8988T (cell line): ENCODE results near the gene DTNA.
"Not testable (repeated sequence)": the region's sequence is repeated elsewhere in the genome, so short reads cannot be mapped to it uniquely, and the experiment has no call there.

Experiments used
- DNase-seq: peaks from one replicate; pipeline ENCODE4 v3.0.0; 2011

DTNA gene

GRCh38 chr18:34864836-34865497 lies 154.9 kb downstream of the DTNA start:
- no peak for DNase-seq

GRCh38 chr18:34866310-34866709 lies 156.2 kb downstream of the DTNA start:
- no peak for DNase-seq

- no peak for DNase-seq
Observed at GRCh38 chr18:34866739-34867138, 156.6 kb downstream of the DTNA start.

- DNase-seq = no peak
Observed at GRCh38 chr18:34867520-34867919, 157.4 kb downstream of the DTNA start.

DNA sequence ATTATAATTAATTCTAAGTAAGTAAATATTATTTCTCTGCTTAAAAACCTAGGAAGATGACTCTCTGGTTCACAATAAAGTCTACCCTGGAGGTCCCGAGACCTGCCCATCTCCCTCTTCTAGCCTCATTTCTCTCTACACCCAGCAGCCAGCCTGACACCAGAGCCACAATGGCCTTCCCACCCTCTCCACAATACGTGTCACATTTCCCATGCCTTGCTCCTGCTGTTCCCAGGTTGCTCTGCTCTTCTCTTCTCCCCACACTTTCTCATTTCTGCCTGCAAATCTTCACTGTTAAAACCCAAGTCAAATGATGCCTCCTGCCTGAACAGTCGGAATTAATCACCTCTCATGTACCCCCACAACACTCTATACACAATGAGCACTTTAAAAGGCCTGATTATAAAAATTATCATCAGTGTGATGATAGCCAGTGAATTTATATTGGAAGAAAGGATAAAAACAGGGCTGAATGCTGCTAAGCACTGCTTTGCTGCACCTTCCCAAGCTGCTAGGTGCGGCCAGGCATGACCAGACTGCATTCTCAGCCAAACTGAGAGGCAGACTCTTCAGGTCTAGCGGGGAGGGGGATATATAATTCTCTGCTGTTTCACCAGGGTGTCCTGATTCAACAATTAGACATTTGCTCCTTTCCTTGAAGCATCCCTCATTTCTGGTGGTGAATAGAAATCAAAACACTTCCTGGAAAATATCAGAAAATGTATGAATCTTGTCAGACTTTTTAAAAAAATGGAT lies 160.6 kb downstream of the DTNA start:
- DNase-seq = no peak

DNA sequence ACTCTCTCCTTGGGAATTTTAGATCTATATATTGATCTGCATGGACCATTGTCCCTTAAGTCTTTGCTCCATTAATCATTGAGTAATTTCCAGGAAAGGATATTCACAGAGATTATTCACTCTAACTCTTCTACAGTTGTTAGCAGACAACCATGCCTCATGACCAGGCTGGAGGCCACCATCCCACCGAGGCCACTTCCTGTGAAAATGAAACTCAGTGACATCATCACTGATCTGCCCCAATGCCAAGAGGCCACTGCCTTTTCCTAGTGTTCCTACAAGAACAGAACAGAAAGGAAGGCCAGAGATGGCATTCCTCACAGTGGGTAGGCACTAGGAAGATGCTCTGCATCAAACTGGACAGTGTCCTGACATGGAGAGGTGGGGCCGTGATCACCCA lies 161.3 kb downstream of the DTNA start:
- no peak for DNase-seq

DNA sequence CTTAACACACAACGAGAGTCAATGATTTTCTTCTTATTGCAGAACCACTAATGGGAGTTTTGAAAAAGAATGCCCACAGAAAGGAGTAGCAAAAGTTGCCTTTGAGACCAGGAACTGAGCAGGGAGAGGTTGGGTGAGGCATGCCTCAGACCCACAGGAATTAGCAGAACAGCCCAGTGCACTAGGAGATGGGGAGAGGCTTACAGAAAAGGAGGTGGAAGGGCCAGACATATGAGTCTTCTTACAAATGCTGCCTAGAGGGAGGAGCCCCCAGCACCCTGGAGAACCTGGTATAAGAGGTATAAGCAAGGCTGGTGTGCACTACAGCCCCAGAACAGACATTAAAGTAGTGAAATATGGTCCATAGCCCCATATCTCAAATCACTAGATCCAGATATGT lies 162.0 kb downstream of the DTNA start:
- DNase-seq = no peak

- DNase-seq = no peak
Observed at GRCh38 chr18:34873986-34874580, 164.0 kb downstream of the DTNA start.

DNA sequence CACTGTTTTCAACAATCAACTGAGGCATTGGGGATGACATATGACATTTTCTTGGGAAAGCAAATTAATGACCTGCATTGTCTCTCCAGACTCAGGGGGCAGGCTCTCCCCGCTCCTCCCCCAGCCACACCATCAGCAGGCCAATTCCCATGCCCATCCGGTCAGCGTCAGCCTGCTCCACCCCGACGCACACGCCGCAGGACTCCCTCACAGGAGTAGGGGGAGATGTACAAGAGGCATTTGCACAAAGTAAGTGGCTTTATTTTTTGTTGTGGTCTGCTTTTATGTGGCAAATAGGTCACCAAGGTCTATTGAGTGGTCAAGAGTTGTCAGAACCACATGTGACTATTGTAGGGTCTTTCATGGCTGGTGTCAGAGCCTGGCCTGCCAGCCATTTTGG lies 165.1 kb downstream of the DTNA start:
- DNase-seq = no peak

- DNase-seq = no peak
Observed at GRCh38 chr18:34880403-34880802, 170.3 kb downstream of the DTNA start.

DNA sequence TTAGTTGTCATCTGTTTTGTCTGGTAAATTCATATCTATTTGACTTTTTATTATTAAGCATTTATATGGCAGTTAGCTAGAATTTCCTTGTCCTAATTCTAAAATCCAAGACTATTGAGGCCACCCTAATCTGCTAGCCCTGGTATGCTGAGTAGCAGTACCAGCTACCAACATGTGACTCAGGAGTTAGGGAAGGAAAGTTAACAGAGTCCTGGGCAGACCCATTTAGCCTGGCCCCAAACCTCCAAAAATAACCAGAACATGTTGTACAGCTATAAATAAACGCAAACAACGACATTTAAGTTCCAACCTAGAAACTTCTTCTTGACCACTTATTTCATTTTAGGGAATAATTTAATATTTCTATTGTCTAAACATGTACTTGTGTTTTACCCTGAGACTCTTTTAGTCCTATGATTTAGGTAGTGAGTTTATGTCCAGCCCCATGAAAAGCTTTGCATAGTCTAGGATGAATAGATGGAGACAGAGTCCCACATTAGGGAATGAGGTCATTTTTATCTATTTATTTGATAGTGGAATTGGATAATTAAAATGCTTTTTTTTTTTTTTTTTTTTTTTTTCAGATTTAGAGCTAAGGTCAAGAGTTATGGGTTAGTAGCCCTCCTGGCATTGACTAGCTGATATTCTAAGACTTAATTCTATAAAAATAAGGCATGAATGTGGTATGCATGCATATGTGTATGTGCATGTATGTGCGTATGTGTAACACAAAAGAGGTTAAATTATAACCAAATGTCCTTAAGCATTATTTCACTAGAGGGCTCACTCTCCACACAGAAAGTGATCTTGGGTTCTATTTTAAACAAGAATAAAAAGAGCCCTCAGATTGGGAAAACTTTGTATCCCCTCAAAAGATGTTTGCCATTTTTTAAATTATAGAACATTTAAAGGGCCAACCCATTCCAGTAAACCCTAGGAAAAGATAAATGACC lies 171.1 kb downstream of the DTNA start:
- no peak for DNase-seq

- DNase-seq = no peak
Observed at GRCh38 chr18:34884436-34884835, 174.3 kb downstream of the DTNA start.

DNA sequence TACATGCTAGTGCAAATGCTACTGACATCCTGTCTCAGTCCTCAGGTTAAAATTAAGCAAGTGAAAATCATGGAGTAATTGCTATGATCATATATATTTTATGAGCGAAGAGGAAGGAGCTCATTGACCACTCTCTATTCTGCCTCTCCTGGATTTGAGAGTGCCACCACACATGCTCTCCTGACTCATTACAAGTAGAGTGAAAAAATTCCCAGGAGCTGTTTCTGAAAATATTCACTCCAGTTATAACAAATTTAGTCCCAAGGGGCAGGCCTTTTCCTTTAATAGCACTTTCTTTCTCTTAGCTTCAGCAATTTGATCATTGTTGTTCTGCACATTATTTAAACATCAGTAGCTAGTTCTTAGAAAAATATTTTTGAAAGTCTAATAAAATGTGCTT lies 176.1 kb downstream of the DTNA start:
- no peak for DNase-seq

DNA sequence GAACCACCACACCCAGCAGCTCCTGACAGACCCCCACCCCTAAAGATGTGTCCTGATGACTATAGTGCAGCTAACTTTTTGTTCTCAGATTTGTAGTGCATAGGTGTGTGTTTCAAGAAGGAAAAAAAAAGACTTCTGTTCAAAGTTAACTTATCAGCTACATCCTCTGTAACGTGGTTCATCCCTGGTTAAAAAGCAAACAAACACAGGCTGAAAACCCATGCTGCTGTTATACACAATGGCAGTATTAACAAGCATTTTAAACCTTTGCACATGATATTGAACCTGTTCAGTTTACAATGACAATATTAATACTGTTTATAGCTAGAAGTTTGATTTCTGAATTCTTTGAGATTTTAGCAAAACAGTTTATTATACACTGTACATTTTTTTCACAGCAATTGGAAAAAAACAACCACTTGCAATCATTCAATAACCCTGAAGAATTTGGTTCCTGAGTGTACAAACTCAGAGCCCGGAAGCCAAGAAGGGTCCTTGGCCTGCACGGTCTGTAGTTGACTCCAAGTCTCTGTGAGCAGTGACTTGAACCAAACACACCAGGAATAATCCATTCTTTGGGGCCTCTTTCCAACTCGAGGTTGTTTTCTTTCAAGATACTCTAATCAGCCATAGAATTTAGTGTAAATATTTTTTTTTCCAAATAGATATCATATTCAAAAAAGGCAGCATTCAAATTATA lies 177.9 kb downstream of the DTNA start:
- DNase-seq = no peak

DNA sequence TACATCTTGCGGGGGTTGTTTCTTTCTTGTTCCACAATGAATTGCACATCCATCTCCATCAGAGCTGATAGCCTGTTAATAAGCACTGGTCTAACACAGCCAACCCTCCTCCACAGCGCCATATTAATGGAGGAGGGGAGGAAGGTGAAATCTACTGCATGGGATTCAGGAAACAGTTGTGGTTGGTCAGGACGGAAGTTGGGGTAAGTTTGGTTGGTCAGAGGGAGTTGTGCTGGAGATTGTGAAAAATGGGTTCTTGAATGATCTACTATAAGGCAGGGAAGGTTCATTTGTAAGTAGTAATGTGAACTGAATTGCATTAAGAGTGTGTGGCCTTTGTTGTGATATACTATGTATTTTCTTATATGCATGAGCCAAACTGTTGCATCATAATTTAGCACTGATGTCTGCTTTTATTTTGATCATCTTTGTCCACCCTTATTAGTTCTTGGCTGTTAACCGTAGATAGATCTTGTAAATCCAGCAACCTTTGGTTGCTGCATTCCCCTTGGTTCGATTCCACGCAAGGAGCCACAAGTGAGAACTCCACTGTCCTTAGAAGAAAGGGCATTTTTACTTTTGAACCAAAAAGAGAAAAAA lies 180.5 kb downstream of the DTNA start:
- no peak for DNase-seq

GRCh38 chr18:34892379-34892778 lies 182.3 kb downstream of the DTNA start:
- DNase-seq = no peak

DNA sequence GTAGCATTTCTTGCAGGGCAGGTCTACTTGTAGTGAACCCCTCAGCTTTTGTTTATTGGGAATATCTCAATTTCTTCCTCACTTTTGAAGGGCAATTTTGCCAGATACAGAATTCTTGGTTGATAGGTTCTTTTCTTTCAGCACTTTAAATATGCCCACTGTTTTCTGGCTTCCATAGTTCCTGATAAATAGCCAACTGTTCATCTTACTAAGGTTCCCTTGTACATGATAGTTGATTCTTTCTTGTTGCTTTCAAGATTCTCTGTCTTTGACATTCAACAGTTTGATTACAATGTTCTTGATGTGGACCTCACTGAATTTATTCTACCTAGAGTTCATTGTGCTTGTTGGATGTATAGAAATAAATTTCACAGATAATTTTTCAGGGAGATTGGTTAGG lies 183.1 kb downstream of the DTNA start:
- DNase-seq = no peak

- DNase-seq = no peak
Observed at GRCh38 chr18:34901299-34901698, 191.2 kb downstream of the DTNA start.

DNA sequence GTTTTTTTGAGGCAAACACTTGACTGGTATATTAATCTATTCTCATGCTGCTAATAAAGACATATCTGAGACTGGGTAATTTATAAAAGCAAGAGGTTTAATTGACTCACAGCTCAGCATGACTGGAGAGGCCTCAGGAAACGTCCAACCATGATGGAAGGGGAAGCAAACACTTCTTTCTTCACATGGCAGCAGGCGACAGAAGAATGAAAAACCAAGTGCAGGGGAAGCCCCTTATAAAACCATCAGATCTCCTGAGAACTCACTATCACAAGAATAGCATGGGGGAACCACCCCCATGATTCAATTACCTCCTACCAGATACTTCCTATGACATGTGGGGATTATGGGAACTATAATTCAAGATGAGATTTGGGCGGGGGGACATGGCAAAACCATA lies 194.9 kb downstream of the DTNA start:
- no peak for DNase-seq

GRCh38 chr18:34906985-34907384 lies 196.9 kb downstream of the DTNA start:
- not testable (repeated sequence) for DNase-seq

DNA sequence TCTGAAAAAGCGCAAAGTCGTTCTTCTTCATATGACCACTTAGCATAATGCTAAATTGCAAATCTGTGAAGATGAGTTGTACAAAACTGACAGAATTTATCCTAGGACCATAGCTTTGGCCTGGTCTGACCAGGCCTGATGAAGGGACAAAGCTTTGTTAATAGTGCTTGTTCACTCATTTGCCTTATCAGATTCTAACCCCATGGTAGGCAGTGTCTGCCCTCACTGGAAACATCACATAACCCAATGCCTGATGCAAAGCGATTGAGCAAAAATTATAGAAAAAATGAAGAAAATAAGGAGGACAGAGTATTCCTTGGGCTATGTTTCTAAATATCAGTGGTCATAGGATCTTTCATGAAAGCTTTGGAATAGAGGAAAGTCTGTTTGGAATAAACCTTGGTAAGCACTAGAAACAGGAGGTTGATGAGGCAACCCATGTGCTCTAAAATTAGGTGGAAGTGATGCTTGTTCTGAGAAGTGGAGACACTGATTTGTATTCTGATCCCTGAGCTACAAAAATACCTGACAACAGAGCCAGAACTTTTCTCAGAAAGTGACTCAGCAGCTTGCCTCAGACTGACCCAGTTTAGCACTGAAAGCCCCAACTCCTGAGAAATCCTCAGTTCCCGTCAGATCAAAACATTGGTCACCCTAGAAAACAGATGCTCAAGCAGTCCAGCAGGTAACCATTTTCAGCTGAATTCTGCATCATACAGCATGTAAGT lies 199.7 kb downstream of the DTNA start:
- DNase-seq = no peak
